Activated CD4-positive, alpha-beta T cell treated with anti-CD3 and anti-CD28 coated beads, Interleukin-2, amount 50 U/mL, for 1 hour (primary cell): ENCODE results near the gene AOC3.
"Not testable (repeated sequence)": the region's sequence is repeated elsewhere in the genome, so short reads cannot be mapped to it uniquely, and the experiment has no call there.

Experiments
- DNase-seq: peaks from one replicate; pipeline ENCODE4 v3.0.0-alpha.2; 2020

Gene AOC3

DNA sequence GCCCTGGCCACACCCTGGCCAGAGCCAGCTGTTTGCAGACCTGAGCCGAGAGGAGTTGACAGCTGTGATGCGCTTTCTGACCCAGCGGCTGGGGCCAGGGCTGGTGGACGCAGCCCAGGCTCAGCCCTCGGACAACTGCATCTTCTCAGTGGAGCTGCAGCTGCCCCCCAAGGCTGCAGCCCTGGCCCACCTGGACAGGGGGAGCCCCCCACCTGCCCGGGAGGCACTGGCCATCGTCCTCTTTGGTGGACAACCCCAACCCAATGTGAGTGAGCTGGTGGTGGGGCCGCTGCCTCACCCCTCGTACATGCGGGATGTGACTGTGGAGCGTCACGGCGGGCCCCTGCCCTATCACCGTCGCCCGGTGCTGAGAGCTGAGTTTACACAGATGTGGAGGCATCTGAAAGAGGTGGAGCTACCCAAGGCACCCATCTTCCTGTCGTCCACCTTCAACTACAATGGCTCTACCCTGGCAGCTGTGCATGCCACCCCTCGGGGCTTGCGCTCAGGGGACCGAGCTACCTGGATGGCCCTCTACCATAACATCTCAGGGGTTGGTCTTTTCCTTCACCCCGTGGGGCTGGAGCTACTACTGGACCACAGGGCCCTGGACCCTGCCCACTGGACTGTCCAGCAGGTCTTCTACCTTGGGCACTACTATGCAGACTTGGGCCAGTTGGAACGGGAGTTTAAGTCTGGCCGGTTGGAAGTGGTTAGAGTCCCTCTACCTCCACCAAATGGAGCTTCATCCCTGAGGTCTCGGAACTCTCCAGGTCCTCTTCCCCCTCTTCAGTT is 6.0 kb upstream of the AOC3 start:
- no peak for DNase-seq

DNA sequence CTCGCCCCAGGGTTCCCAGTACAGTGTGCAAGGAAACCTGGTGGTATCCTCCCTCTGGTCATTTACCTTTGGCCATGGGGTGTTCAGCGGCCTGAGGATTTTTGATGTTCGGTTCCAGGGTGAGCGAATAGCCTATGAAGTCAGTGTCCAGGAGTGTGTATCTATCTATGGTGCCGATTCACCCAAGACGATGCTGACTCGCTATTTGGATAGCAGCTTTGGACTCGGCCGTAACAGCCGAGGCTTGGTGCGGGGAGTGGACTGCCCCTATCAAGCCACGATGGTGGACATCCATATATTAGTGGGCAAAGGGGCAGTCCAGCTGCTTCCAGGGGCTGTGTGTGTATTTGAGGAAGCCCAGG is 5.5 kb upstream of the AOC3 start:
- DNase-seq = no peak

DNA sequence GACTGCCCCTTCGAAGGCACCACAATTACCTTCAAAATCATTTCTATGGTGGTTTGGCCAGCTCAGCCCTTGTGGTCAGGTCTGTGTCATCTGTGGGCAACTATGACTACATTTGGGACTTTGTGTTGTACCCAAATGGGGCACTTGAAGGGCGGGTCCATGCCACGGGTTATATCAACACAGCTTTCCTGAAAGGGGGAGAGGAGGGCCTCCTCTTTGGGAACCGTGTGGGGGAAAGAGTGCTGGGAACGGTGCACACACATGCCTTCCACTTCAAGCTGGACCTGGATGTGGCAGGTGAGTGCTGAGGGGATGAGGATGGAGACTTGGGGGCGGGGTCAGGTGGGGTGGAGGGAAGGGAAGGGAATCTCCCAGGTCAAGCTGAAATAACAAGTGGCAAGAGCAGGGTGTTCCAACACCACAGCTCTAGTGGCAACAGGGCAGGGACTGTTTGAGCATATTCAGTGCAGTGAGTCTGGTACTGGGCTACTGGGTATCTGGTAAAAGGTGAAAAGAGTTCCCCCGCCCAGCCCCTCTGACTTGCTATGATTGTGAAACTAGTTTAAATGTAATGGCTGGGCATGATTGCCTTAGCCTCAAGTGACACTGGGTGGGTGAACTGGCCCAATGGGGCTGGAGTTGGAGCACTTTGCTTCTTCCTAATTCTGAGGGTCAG is 4.9 kb upstream of the AOC3 start:
- DNase-seq = no peak

DNA sequence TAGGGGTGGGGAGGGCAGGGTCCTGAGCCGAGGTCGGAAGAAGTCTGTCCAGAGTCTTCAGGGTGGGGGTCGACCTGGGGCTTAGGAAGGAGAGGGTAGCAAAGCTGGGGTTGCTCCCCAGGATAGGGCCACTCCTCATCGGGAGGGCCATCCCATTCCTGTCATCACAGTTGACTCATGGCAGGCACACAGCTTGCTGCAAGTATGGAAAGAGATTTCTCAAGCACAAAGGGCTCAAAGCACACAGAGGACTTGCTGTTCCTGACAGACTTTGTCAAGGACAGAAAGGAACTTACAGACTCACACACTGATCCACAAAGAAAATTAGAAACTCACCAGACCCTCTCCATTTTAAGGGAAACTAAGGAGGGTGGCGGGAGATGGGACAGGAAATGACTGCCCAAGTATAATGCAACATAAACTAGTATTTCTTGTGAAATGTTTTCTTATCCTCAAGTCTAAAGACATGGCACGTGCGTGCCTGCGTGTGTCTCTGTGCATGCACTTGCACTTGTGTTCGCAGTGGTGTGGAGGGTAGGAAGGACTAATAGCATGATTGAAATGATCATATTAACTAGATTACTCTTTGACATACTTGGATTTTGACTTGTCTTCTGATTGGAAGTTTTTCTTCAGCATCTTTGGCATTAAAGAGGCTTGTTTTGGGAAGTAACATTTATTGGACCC is 4.3 kb upstream of the AOC3 start:
- no peak for DNase-seq

DNA sequence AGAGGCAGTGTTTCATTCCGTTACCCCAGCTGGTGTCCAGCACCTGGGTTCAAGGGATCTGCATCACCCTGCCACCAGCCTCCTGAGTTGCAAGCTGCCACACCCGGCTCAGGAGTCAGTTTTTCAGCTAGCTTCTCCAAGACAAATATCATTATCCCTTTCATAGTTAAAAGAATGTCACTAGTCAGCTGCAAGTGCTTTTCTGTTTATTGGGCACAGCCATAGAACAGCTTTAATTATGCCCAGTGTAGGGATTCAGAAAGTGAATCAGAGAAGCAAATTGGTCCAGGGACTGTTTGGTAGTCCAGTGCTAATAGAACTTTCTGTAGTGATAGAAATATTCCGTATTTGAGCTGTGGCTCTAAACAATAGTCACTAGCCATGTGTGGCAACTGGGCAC is 2.9 kb upstream of the AOC3 start:
- DNase-seq = no peak

DNA sequence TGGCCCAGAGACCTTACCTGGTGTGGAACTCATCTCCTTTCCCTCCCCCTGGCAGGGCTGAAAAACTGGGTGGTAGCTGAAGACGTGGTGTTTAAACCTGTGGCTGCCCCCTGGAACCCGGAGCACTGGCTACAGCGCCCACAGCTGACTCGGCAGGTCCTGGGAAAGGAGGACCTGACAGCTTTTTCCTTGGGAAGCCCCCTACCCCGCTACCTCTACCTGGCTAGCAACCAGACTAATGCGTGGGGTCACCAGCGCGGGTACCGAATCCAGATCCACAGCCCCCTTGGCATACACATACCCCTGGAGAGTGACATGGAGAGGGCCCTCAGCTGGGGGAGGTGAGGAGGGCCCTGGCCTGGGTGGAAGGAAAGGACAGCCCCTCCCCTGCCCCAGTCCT is 2.0 kb upstream of the AOC3 start:
- no peak for DNase-seq

DNA sequence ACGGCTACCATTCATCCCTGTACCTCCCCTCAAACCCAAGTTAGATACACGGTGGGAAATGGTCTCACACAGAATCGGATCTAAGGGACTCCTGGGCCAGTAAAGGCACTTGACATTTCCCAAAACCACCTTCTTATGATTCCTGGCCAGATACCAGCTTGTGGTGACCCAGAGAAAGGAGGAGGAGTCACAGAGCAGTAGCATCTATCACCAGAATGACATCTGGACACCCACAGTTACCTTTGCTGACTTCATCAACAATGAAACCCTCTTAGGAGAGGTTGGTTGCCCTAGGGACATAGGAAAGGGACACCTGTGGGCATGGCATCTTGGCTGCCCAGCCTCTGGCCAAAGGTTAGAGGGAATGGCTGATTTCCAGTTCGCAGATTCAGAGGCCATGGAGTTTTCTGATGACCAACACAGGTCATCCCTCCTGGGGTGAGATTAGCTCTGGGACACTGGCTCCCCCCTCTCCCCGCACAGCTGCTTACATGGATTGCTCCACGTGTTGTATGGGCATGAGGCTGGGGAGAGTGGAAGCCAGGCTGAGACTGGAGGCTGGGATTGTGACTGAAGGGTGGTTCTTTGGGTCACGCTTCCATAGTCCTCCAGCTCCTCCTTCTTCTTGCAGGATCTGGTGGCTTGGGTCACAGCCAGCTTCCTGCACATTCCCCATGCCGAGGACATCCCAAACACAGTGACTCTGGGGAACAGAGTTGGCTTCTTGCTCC is 1.4 kb upstream of the AOC3 start:
- DNase-seq = no peak

DNA sequence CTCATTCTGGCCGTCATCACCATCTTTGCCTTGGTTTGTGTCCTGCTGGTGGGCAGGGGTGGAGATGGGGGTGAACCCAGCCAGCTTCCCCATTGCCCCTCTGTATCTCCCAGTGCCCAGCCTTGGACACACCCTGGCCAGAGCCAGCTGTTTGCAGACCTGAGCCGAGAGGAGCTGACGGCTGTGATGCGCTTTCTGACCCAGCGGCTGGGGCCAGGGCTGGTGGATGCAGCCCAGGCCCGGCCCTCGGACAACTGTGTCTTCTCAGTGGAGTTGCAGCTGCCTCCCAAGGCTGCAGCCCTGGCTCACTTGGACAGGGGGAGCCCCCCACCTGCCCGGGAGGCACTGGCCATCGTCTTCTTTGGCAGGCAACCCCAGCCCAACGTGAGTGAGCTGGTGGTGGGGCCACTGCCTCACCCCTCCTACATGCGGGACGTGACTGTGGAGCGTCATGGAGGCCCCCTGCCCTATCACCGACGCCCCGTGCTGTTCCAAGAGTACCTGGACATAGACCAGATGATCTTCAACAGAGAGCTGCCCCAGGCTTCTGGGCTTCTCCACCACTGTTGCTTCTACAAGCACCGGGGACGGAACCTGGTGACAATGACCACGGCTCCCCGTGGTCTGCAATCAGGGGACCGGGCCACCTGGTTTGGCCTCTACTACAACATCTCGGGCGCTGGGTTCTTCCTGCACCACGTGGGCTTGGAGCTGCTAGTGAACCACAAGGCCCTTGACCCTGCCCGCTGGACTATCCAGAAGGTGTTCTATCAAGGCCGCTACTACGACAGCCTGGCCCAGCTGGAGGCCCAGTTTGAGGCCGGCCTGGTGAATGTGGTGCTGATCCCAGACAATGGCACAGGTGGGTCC is 607 bp downstream of the AOC3 start:
- not testable (repeated sequence) for DNase-seq

DNA sequence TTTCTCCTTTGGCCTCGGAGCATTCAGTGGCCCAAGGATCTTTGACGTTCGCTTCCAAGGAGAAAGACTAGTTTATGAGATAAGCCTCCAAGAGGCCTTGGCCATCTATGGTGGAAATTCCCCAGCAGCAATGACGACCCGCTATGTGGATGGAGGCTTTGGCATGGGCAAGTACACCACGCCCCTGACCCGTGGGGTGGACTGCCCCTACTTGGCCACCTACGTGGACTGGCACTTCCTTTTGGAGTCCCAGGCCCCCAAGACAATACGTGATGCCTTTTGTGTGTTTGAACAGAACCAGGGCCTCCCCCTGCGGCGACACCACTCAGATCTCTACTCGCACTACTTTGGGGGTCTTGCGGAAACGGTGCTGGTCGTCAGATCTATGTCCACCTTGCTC is 1.4 kb downstream of the AOC3 start:
- DNase-seq = no peak

DNA sequence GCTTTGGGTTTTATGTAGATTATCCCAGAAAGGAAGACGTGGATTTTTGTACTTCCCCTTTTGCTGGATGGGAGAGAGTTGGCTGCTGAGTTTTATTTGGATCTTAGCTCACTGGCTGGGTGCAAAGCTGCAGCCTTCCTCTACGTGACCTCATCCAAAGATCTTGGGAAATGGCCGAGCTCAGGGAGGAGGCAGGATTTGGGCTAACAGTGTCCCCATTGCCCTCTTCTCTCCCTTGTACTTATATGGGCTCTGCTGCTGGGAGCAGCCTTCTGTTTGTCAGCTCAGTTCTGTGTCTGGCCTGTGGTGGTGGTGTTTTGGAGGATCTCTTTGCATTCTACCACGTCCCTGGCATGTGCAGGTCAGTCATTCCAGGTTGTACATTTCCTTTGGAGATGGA is 2.0 kb downstream of the AOC3 start:
- no peak for DNase-seq

DNA sequence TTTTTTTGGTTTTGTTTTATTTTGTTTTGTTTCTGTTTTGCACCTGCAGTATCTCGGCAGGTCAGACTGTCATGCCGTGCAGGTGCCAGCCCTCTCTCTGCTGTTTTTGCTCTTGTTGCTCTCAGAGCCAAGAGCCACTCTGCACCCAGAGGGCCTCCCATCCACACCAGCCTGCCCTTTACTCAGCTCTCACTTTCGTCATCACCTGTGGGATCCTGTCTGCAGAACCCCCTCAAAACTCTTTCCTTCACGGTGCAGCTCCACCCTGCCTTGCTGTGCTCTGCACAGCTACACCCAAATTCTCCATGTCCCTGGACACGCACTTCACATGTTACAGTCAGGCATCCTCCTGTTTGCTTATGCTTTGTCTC is 2.6 kb downstream of the AOC3 start:
- DNase-seq = no peak

DNA sequence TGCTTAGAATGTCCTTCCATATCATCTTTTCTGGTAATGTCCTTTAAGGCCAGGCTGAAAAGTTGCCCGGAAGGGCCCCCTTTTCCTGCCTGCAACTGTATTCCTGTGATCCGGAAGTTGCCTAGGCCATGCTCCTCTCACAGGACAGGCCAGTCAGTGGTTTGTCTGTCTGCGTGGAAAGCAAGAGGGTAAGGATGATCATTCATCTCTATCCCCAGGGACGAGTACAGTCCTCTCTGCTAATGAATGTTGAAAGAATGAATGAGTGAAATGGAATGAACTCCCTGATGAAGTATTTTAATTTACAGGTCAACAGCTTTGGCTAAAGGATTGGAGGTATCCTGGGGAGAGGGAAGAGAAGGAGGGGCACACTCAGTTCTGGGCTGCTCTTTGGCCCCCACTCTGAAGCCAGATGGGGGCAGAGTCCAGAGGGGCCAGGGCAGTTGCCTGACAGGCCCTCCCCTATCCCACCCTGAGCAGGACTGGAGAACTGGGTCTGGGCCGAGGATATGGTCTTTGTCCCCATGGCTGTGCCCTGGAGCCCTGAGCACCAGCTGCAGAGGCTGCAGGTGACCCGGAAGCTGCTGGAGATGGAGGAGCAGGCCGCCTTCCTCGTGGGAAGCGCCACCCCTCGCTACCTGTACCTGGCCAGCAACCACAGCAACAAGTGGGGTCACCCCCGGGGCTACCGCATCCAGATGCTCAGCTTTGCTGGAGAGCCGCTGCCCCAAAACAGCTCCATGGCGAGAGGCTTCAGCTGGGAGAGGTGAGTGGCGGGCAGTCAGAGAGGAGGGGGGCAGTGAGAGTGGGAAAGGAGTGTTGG is 3.2 kb downstream of the AOC3 start:
- no peak for DNase-seq

DNA sequence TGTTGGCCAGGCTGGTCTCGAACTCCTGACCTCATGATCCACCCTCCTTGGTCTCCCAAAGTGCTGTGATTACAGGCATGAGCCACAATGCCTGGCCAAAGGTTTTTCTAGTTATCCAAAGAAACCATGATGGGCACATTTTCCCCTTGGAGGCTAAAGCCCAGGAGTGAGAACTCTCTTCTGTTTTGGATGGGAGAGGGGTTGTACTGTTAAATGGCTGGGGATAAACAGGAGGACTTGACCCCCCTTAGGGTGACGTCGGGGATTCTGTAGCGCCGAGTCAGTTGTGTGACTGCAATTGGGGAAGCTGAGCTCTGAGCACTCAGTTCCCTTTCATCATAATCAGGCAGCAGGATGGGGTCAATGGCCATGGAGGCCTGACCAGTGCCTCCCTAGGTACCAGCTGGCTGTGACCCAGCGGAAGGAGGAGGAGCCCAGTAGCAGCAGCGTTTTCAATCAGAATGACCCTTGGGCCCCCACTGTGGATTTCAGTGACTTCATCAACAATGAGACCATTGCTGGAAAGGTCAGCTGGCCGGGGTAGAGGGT is 4.1 kb downstream of the AOC3 start:
- DNase-seq = no peak

DNA sequence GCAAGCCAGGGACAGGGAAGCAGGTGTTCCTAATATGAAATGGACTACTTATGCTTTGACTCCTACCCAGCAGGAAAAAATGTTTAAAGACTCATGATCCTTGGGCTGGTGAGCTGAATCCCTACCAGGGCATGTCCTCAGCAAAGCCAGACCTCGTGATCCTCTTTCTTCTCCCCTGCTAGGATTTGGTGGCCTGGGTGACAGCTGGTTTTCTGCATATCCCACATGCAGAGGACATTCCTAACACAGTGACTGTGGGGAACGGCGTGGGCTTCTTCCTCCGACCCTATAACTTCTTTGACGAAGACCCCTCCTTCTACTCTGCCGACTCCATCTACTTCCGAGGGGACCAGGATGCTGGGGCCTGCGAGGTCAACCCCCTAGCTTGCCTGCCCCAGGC is 5.1 kb downstream of the AOC3 start:
- not testable (repeated sequence) for DNase-seq

DNA sequence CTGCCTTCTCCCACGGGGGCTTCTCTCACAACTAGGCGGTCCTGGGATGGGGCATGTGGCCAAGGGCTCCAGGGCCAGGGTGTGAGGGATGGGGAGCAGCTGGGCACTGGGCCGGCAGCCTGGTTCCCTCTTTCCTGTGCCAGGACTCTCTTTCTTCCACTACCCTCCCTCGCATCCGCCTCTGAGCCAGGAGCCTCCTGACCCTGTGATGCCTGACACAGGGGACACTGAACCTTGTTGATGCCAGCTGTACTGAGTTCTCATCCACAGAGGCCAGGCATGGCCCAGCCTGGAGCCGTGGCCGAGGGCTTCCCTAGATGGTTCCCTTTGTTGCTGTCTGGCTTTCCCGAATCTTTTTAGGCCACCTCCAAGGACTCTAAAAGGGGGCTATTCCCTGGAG is 5.5 kb downstream of the AOC3 start:
- DNase-seq = not testable (repeated sequence)

DNA sequence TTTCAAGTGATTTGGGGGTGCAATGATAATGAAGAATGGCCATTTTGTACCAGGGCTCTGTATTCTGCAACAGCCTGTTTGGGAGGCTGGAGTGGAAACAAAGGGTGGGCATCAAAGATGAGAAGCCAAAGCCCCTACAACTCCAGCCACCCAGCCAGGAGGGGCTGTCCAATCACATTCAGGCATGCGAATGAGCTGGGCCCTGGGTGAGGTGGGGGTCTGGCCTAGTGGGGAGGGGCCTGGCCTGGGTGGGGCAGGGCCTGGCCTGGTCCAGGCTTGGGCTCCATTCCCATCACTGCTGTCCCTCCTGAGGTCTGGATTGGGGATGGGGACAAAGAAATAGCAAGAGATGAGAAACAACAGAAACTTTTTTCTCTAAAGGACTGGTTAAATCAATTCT is 6.4 kb downstream of the AOC3 start:
- no peak for DNase-seq

DNA sequence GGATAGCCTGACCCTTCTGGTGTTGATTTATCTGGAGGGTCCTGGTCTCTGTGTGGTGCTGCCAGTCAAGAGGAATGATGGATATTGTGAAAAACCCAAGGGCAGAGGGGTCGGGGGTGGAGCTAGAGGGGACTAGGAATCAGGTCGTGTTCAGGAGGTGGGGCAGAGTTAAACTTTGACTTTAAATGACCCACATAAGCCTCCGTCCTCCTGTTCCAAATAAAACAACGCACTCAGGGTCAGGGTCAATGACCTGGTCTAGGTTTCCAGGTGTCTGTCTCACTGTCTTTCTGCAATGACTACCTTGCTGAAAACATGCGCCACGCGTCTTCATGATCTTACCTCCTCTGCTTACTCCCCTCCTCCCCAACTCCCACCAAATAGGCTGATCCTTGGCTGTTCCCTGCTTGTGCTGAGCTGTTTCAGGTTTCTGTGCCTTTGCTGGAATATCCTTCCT is 14.7 kb downstream of the AOC3 start:
- no peak for DNase-seq

DNA sequence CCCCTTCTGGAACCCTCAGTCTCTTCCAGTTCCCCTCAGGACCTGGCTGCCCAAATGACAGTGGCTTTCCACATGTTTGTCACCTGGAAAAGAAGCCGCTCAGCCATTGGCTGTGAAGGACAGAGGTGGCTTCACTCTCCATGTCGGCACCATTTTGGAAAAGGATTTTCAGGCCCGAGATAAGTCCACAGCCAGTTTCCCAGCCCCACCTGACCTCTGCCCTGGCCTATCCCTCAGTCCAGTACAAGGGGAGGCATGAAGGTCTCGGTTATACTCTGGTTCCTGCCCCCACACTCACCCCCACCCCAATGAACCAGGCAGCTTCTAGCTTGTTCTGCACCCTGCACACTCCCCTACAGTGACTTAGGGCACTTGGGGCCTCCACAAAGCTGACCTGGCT is 15.2 kb downstream of the AOC3 start:
- no peak for DNase-seq

DNA sequence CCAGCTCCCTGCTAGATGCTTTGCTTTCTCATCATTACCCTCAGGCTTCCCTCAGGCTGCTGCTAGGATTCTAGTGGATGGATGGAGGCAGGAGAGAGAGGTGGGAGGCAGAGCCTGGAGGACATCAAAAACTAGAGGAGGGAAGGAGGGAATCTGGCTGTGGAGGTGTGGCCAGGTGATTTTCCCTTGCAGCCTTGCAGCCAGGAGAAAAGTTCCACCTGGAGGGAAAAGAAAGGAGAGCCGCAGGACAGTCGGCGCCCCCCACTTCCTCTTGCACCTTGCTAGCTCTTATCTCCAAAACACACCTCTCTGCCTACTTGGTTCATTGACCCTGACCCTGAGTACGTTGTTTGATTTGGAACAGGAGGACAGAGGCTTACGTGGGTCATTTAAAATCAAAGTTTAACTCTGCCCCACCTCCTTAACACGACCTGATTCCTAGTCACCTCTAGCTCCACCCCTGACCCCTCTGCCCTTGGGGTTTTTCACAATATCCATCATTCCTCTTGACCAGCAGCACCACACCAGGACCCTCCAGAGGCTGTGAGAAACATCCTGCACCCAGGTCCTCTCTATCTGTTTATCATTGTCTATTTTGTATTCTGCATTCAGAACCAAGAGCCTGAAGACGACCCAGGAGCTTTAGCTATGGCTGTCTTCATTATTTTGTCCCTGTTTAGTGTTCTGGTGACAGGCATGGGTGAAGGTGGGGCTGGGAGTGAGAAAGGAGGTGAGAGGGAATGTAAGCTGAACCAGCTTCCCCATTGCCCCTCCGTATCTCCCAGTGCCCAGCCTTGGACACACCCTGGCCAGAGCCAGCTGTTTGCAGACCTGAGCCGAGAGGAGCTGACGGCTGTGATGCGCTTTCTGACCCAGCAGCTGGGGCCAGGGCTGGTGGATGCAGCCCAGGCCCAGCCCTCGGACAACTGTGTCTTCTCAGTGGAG is 15.9 kb downstream of the AOC3 start:
- DNase-seq = no peak

DNA sequence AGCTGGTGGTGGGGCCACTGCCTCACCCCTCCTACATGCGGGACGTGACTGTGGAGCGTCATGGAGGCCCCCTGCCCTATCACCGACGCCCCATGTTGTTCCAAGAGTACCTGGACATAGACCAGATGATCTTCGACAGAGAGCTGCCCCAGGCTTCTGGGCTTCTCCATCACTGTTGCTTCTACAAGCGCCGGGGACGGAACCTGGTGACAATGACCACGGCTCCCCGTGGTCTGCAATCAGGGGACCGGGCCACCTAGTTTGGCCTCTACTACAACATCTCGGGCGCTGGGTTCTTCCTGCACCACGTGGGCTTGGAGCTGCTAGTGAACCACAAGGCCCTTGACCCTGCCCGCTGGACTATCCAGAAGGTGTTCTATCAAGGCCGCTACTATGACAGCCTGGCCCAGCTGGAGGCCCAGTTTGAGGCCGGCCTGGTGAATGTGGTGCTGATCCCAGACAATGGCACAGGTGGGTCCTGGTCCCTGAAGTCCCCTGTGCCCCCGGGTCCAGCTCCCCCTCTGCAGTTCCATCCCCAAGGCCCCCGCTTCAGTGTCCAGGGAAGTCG is 16.8 kb downstream of the AOC3 start:
- not testable (repeated sequence) for DNase-seq
